GM12878 (cell line): ENCODE measurements around the gene TBL3. TPM values are rescaled to one million over a fixed set of nuclear protein-coding genes. Genes with fewer than 3 reads are reported as not detected.

Experiments used
- BHLHE40 ChIP-seq, 2 experiments: fragments of 450-650 bp in 1 of 2; IDR thresholded peaks; 2 replicates each; pipeline ENCODE4 v1.6.1; 2011 to 2017; ENCODE audit warnings: low read depth in 2 of 2, borderline replicate concordance in 1 of 2, improper control_type of control experiment in 1 of 2, low read length in 1 of 2, mild to moderate bottlenecking in 1 of 2
- BMI1 ChIP-seq: fragments of 450-650 bp; IDR thresholded peaks from 2 replicates; pipeline ENCODE4 v1.6.1; 2016; ENCODE audit warnings: mild to moderate bottlenecking, moderate library complexity, borderline replicate concordance
- DPF2 ChIP-seq: fragments of 450-650 bp; IDR thresholded peaks from 2 replicates; pipeline ENCODE4 v1.6.1; 2017; ENCODE audit warnings: mild to moderate bottlenecking
- EED ChIP-seq: sonication (generic); IDR thresholded peaks from 2 replicates; pipeline ENCODE4 v1.6.1; 2016; ENCODE audit warnings: antibody characterized with exemption, low read depth
- ESRRA ChIP-seq: IDR thresholded peaks from 2 replicates; pipeline ENCODE4 v1.6.1; 2012; ENCODE audit warnings: mild to moderate bottlenecking, low read length, improper control_type of control experiment
- ETV6 ChIP-seq, 2 experiments: fragments of 450-650 bp in 1 of 2; IDR thresholded peaks in 1 of 2; conservative IDR thresholded peaks in 1 of 2; 2 replicates each; pipeline ENCODE4 v1.6.1; 2014; ENCODE audit warnings: antibody characterized with exemption in 1 of 2, borderline replicate concordance in 1 of 2, low read depth in 1 of 2, mild to moderate bottlenecking in 1 of 2, moderate library complexity in 1 of 2
- FOS ChIP-seq: IDR thresholded peaks from 3 replicates; pipeline ENCODE4 v1.6.1; 2011; ENCODE audit warnings: borderline replicate concordance; ENCODE audit not compliant: insufficient read length; ENCODE audit errors: extremely low read depth
- FOXK2 ChIP-seq: fragments of 450-650 bp; IDR thresholded peaks from 2 replicates; pipeline ENCODE4 v1.6.1; 2017; ENCODE audit warnings: mild to moderate bottlenecking, moderate library complexity
- GATAD2B ChIP-seq: fragments of 450-650 bp; conservative IDR thresholded peaks from 2 replicates; pipeline ENCODE4 v1.6.1; 2017; ENCODE audit warnings: low read depth, mild to moderate bottlenecking, moderate library complexity
- PAX5 ChIP-seq: IDR thresholded peaks from 2 replicates; pipeline ENCODE4 v1.6.1; 2011; ENCODE audit warnings: low read depth, low read length, borderline replicate concordance
- SMC3 ChIP-seq: IDR thresholded peaks from 2 replicates; pipeline ENCODE4 v1.6.1; 2011; ENCODE audit warnings: low read length, improper control_type of control experiment, borderline replicate concordance
- TCF7 ChIP-seq: IDR thresholded peaks from 2 replicates; pipeline ENCODE4 v1.6.1; 2014; ENCODE audit warnings: antibody characterized with exemption, borderline replicate concordance
- ZZZ3 ChIP-seq: IDR thresholded peaks from 2 replicates; pipeline ENCODE4 v1.6.1; 2011; ENCODE audit warnings: low read depth; ENCODE audit not compliant: control insufficient read depth, insufficient read length
- polyA plus RNA-seq, 11 experiments: library from polyadenylated mRNA; depleted of rRNA in 4 of 11; unstranded in 6 of 11; stranded (reverse) in 5 of 11; fragments of >200 nt; fragmentation: Nextera tagmentation in 4 of 11; fragmentation: Illumina TruSeq in 1 of 11; extraction: Ambion mirVana in 4 of 11; extraction: Trizol in 1 of 11; gene quantifications; 1 replicate in 1 of 11; 2 replicates in 10 of 11; pipeline versions ENCODE4 v1.2.1 to v1.2.3, GENCODE V29; 2011 to 2016; ENCODE audit warnings: inconsistent platforms in 2 of 11, missing spikeins in 2 of 11, low read depth in 1 of 11
- total RNA-seq, 4 experiments: library from RNA; depleted of rRNA in 3 of 4; stranded (reverse); fragments of >200 nt in 3 of 4; fragmentation: Illumina TruSeq in 1 of 4; extraction: Trizol in 1 of 4; gene quantifications; 2 replicates each; pipeline versions ENCODE4 v1.2.1 to v1.2.3, GENCODE V29; 2013 to 2021
- TF ChIP-seq, protein P1 (sequence below): fragments of 450-650 bp; IDR thresholded peaks from 2 replicates; pipeline ENCODE4 v1.6.1; 2017; ENCODE audit warnings: borderline replicate concordance
- TF ChIP-seq, protein P2 (sequence below): fragments of 150-350 bp; IDR thresholded peaks from 2 replicates; pipeline ENCODE4 v1.6.1; 2016; ENCODE audit warnings: low read depth, low read length
- TF ChIP-seq, protein P3 (sequence below): IDR thresholded peaks from 2 replicates; pipeline ENCODE4 v1.6.1; 2011; ENCODE audit warnings: low read depth, low read length, improper control_type of control experiment, borderline replicate concordance

Gene TBL3
- total and polyA plus RNA-seq, 10 of the 15 experiments (the other 5 are each of a cell fraction or from before 2014, with no cell fraction given), result 1.2 to 101 (median 34.2) TPM

DNA sequence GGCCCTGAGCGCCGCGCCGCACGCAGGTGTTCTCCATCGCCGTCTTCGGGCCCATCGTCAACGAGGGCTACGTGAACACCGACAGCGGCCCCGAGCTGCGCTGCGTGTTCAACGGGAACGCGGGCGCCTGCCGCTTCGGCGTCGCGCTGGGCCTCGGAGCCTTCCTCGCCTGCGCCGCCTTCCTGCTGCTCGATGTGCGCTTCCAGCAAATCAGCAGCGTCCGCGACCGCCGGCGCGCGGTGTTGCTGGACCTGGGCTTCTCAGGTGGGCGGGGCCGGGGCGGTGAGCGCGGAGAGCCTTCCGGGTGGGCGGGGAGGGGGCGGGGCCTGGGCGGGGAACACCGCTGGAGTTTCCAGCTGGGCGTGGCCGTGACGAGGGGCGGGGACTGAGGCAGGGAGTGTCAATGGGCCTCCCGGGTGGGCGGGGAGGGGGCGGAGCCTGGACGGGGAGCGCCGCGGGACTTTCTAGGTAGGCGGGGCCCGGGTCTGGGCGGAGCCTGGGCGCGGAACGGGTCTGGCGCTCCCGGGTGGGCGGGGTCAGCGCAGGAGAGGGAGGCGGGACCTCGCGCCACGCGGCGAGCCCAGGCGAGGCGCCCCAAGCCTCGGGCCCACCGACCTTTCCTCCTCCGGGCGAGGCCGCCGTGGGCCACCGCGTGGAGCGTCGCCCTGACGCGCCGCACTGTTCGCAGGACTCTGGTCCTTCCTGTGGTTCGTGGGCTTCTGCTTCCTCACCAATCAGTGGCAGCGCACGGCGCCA, 20.3 kb downstream of the TBL3 start (continued):
- peak; percentile 20; the same call in 1 of the 2 replicates for TF ChIP-seq DPF2
- peak in 1 of 2 experiments; percentile 29; a peak in 2 of 4 replicates for TF ChIP-seq BHLHE40 (IDR thresholded peaks at IDR 0.05; ENCODE audit: borderline replicate concordance in 1 of 2, low read depth in 2 of 2, low read length in 1 of 2)
- no peak for TF ChIP-seq FOS
- TF ChIP-seq EED, result no peak
- TF ChIP-seq, protein P1, sequence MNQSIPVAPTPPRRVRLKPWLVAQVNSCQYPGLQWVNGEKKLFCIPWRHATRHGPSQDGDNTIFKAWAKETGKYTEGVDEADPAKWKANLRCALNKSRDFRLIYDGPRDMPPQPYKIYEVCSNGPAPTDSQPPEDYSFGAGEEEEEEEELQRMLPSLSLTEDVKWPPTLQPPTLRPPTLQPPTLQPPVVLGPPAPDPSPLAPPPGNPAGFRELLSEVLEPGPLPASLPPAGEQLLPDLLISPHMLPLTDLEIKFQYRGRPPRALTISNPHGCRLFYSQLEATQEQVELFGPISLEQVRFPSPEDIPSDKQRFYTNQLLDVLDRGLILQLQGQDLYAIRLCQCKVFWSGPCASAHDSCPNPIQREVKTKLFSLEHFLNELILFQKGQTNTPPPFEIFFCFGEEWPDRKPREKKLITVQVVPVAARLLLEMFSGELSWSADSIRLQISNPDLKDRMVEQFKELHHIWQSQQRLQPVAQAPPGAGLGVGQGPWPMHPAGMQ, result no peak
- no peak for TF ChIP-seq ZZZ3
- peak; percentile 73 for TF ChIP-seq GATAD2B
- TF ChIP-seq, protein P2, sequence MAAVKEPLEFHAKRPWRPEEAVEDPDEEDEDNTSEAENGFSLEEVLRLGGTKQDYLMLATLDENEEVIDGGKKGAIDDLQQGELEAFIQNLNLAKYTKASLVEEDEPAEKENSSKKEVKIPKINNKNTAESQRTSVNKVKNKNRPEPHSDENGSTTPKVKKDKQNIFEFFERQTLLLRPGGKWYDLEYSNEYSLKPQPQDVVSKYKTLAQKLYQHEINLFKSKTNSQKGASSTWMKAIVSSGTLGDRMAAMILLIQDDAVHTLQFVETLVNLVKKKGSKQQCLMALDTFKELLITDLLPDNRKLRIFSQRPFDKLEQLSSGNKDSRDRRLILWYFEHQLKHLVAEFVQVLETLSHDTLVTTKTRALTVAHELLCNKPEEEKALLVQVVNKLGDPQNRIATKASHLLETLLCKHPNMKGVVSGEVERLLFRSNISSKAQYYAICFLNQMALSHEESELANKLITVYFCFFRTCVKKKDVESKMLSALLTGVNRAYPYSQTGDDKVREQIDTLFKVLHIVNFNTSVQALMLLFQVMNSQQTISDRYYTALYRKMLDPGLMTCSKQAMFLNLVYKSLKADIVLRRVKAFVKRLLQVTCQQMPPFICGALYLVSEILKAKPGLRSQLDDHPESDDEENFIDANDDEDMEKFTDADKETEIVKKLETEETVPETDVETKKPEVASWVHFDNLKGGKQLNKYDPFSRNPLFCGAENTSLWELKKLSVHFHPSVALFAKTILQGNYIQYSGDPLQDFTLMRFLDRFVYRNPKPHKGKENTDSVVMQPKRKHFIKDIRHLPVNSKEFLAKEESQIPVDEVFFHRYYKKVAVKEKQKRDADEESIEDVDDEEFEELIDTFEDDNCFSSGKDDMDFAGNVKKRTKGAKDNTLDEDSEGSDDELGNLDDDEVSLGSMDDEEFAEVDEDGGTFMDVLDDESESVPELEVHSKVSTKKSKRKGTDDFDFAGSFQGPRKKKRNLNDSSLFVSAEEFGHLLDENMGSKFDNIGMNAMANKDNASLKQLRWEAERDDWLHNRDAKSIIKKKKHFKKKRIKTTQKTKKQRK, result no peak
- no peak for TF ChIP-seq BMI1
- no peak for TF ChIP-seq ESRRA
- TF ChIP-seq PAX5, result no peak; the same call in 1 of the 2 replicates
- TF ChIP-seq, protein P3, sequence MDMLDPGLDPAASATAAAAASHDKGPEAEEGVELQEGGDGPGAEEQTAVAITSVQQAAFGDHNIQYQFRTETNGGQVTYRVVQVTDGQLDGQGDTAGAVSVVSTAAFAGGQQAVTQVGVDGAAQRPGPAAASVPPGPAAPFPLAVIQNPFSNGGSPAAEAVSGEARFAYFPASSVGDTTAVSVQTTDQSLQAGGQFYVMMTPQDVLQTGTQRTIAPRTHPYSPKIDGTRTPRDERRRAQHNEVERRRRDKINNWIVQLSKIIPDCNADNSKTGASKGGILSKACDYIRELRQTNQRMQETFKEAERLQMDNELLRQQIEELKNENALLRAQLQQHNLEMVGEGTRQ, result no peak
- TF ChIP-seq ETV6 (conservative IDR thresholded peaks at IDR 0.05 in 1 of 2, IDR thresholded peaks at IDR 0.05 in 1 of 2; ENCODE audit: borderline replicate concordance in 1 of 2, low read depth in 1 of 2), result no peak
- no peak for TF ChIP-seq TCF7
- TF ChIP-seq SMC3, result no peak
- no peak for TF ChIP-seq FOXK2
- TF ChIP-seq, all 136 proteins: peak for 24
